Measurements from ENCODE around the gene ACTC1.

DNA sequence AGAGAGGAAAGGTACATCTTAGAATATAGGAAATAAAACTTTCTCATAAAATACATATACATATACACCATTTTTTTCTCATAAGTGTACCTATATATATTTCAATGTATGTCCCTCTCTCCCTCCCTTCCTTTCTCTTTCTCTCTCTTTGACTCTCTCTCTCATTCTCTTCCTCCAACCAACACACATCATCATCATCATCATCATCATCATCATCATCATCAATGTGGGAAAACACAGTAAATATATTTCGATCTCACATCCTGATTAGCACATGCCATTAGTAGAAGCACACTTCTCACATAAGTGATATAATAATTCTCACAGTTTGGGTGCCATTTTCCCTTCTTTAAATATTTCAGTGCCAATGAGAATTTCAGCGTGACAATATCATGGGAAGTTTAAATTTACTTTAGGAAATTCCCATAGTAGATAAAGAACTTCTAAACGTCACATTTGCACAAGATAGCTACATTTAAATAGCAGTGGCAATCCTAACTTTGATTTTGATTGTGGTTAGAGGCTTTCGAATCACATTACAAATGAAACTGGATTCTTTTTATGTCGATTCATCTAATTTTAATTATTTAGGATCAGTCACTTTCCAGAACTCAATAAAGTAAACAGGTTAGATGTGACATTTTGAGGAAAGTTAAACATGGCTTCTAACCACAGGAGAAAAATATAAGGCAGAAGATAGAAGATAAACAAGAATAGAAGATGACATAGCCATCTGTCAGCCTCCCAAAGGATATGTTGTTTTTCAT is 33.0 kb upstream of the ACTC1 start:
- TF ChIP-seq, protein P1, sequence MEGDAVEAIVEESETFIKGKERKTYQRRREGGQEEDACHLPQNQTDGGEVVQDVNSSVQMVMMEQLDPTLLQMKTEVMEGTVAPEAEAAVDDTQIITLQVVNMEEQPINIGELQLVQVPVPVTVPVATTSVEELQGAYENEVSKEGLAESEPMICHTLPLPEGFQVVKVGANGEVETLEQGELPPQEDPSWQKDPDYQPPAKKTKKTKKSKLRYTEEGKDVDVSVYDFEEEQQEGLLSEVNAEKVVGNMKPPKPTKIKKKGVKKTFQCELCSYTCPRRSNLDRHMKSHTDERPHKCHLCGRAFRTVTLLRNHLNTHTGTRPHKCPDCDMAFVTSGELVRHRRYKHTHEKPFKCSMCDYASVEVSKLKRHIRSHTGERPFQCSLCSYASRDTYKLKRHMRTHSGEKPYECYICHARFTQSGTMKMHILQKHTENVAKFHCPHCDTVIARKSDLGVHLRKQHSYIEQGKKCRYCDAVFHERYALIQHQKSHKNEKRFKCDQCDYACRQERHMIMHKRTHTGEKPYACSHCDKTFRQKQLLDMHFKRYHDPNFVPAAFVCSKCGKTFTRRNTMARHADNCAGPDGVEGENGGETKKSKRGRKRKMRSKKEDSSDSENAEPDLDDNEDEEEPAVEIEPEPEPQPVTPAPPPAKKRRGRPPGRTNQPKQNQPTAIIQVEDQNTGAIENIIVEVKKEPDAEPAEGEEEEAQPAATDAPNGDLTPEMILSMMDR (conservative IDR thresholded peaks at IDR 0.05; ENCODE audit: low read depth in 2 of 2): no peak
- no peak for TF ChIP-seq POLR2AphosphoS5 (IDR thresholded peaks at IDR 0.05; ENCODE audit: low read depth)
- TF ChIP-seq EZH2phosphoT487 (IDR thresholded peaks at IDR 0.05; ENCODE audit: unreplicated experiment): no peak
- no peak for TF ChIP-seq CREB1 (CRISPR knock-in tag; IDR thresholded peaks at IDR 0.05; ENCODE audit: low read depth)
- no peak for TF ChIP-seq EZH2 (IDR thresholded peaks at IDR 0.05; ENCODE audit: low read depth, unreplicated experiment)
- TF ChIP-seq, protein P2, sequence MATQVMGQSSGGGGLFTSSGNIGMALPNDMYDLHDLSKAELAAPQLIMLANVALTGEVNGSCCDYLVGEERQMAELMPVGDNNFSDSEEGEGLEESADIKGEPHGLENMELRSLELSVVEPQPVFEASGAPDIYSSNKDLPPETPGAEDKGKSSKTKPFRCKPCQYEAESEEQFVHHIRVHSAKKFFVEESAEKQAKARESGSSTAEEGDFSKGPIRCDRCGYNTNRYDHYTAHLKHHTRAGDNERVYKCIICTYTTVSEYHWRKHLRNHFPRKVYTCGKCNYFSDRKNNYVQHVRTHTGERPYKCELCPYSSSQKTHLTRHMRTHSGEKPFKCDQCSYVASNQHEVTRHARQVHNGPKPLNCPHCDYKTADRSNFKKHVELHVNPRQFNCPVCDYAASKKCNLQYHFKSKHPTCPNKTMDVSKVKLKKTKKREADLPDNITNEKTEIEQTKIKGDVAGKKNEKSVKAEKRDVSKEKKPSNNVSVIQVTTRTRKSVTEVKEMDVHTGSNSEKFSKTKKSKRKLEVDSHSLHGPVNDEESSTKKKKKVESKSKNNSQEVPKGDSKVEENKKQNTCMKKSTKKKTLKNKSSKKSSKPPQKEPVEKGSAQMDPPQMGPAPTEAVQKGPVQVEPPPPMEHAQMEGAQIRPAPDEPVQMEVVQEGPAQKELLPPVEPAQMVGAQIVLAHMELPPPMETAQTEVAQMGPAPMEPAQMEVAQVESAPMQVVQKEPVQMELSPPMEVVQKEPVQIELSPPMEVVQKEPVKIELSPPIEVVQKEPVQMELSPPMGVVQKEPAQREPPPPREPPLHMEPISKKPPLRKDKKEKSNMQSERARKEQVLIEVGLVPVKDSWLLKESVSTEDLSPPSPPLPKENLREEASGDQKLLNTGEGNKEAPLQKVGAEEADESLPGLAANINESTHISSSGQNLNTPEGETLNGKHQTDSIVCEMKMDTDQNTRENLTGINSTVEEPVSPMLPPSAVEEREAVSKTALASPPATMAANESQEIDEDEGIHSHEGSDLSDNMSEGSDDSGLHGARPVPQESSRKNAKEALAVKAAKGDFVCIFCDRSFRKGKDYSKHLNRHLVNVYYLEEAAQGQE (IDR thresholded peaks at IDR 0.05; ENCODE audit: unreplicated experiment): no peak
- no peak for TF ChIP-seq NANOG (IDR thresholded peaks at IDR 0.05; ENCODE audit: borderline replicate concordance)
- TF ChIP-seq JUNB (IDR thresholded peaks at IDR 0.05; ENCODE audit: unreplicated experiment): no peak
- TF ChIP-seq, protein P3, sequence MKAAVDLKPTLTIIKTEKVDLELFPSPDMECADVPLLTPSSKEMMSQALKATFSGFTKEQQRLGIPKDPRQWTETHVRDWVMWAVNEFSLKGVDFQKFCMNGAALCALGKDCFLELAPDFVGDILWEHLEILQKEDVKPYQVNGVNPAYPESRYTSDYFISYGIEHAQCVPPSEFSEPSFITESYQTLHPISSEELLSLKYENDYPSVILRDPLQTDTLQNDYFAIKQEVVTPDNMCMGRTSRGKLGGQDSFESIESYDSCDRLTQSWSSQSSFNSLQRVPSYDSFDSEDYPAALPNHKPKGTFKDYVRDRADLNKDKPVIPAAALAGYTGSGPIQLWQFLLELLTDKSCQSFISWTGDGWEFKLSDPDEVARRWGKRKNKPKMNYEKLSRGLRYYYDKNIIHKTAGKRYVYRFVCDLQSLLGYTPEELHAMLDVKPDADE (IDR thresholded peaks at IDR 0.05): no peak
- TF ChIP-seq STAT1 (IDR thresholded peaks at IDR 0.05; ENCODE audit: unreplicated experiment): no peak
- no peak for TF ChIP-seq ZNF114 (CRISPR knock-in tag; IDR thresholded peaks at IDR 0.05)
- no peak for TF ChIP-seq ZNF331 (CRISPR knock-in tag; IDR thresholded peaks at IDR 0.05; ENCODE audit: low read depth)
